HG03060 (cell line): ENCODE measurements around the gene IGFBP7.

Source experiments
- ATAC-seq: cut with Tn5 transposase; IDR thresholded peaks from one replicate; pipeline ENCODE4 v1.9.1; 2021; ENCODE audit warnings: low read depth, moderate number of reproducible peaks; ENCODE audit not compliant: unreplicated experiment

Gene IGFBP7

GRCh38 chr4:57098941-57099340, 11.2 kb downstream of the IGFBP7 start:
- ATAC-seq = no peak

DNA sequence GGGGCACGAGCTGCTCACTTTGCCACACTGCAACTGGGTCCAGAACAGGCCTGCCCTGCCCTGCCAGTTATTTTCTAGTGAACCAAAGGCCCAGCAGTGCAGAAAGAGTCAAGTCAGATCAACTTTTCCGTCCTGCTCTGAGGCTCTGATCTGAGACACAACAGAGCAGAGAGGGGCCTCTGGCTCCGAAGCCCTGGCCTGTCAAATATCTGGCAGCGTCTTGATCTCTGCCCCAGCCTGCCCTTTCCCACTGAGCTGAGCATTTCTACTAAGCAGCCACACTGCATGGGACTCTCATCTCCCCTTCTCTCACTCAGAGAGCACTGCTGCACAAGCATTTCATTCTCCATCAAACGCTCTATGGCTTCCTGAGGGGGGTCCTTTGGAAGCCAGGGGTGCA, 11.8 kb downstream of the IGFBP7 start:
- no peak for ATAC-seq

DNA sequence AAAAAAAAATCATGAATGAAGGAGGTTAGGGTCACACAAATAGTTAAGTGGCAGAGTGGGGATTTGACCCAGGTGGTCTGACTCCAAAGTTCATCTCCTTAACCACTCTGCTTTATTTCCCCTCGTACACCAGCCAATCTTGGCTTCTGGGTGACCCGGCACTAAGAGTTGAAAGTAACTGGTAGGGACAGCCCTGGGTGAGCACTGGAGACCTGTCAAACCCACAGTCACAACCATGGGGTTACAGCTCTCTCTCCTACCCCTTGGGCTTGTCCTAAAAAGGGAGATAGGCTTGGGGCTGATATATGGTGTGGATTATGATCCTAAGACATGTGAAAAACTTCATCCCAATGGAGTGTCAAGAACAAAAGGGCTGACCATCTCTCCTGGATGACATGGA, 12.5 kb downstream of the IGFBP7 start:
- no peak for ATAC-seq

GRCh38 chr4:57095956-57096355, 14.2 kb downstream of the IGFBP7 start:
- no peak for ATAC-seq

DNA sequence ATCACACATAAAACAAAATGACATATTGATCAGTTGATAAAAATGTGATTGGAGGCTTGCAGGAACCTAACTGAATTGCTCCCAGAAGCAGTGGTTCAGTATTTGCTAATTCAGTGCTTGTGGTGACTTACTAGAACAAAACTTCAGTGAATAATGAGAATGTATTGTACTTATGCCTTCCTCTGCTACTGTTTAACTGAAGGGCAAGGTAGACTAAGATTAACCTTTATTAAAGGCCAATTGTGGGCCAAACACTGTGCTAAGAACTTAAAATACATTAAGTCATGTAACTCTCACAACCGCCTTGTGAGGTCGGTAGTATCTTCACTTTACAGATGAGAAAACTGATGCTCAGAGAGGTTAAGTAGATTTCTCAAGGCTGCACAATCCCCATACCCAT, 14.9 kb downstream of the IGFBP7 start:
- no peak for ATAC-seq

DNA sequence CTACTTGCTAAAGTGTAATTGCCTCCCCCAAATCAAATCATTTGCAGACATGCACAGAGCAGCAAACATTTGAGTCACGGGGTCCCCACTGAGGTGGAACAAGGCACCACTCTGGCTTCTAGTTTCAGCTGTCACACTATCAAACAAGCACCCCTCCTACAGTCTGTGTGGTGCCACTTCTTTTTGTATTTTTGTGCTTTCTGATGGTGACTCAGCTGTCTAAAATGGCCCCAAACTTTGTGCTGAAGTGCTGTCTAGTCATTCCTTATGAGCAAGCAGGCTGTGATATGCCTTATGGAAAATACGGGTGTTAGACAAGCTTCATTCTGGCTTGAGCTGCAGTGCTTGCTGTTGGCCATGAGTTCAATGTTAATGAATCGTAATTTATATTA, 15.4 kb downstream of the IGFBP7 start:
- ATAC-seq = no peak

GRCh38 chr4:57093845-57094831, 16.0 kb downstream of the IGFBP7 start:
- ATAC-seq = no peak

GRCh38 chr4:57091657-57092162, 18.5 kb downstream of the IGFBP7 start:
- ATAC-seq = no peak

- no peak for ATAC-seq
Observed at GRCh38 chr4:57090079-57090478, 20.1 kb downstream of the IGFBP7 start.

- no peak for ATAC-seq
Observed at GRCh38 chr4:57089549-57089948, 20.6 kb downstream of the IGFBP7 start.

- ATAC-seq = no peak
Observed at GRCh38 chr4:57086031-57086723, 24.0 kb downstream of the IGFBP7 start.

DNA sequence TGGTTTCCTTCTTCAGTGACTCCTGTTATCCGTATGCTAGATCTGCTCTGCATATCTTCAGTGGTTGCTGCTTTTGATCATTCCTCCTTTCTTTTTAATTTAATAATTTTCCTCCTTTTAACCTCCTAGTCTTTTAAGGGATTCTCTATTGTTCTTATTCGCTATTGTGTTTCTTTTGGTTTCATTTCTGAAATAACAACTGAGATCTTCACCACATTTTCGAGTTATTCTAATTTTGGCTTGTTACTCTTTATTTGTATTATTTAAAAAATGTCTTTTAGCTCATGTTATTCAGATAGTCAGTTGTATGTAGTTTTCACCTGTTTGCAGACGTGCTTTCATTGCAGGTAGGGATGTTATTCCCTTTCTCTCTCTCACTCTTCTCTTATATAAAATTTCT, 24.9 kb downstream of the IGFBP7 start:
- no peak for ATAC-seq

- no peak for ATAC-seq
Observed at GRCh38 chr4:57084360-57084759, 25.8 kb downstream of the IGFBP7 start.

DNA sequence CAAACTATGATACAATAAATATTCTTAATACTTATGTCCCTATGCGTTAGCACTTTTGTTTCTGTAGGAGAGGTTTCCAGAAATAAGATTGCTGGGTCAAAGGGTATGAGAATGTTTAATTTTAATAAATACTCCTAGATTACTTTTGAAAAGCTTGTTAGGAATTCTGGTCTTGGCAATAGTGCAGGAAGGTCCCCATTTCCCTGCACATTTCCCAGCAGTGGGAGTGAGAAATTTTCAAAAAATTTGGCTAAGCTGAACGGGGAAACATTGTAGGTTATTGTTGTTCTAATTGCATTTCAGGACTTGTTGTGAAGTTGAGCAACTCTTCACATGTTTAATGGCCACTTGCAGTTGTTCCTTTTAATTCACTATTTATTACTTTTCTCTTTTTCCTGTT, 27.1 kb downstream of the IGFBP7 start:
- ATAC-seq = no peak

DNA sequence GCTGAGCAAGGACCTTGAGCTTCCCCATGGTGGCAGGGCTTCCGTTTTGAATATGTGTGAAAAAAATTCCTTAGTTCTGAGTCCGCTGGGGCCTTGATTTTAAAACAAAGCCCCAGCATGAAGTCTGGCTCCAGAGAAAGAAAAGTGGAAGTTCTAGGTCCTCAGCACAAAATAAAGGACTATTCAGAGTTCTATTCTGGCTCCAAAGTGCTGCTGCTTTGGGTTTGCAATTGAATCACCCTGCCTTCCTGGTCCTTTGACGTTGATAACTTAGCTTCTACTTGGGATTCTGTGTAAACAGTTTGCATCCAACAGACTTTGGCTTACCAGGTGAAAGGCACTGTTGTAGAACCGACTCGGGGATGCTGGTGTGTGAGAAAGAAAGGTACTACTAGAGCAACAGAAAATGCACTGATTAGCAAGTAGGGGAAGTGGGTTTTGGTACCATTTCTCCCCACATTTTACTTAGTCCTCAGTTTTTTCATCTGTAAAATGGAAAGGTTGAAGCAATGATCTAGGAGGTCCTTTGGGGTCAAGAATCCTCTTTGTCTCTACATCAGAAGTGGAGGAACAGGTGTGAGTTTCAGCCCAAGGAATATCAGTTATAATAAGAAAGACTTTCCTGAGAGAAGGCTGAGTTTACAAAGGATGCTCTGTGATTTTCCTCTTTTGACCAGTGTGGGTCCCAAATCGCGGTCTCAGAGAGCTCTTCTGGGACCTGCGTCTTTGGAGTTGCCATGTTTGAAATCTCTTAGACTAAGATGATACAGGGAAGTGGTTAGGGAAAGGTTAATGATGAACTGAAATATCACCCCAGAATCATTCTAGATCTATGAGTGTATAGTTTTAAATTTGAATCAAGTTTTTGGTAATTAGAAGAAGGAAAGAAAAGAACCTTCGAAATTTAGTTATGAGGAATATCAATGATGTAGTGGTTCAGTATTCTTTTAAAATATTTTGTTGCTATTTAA, 28.2 kb downstream of the IGFBP7 start:
- no peak for ATAC-seq

- ATAC-seq = no peak
Observed at GRCh38 chr4:57080781-57081650, 29.2 kb downstream of the IGFBP7 start.

- no peak for ATAC-seq
Observed at GRCh38 chr4:57078685-57079521, 31.3 kb downstream of the IGFBP7 start.

GRCh38 chr4:57077550-57078343, 32.4 kb downstream of the IGFBP7 start:
- no peak for ATAC-seq
